Measurements from ENCODE around the gene CLDN11.

Gene CLDN11

GRCh38 chr3:170473358-170473757 is 54.7 kb downstream of the CLDN11 start:
- no peak for DNase-seq

DNA sequence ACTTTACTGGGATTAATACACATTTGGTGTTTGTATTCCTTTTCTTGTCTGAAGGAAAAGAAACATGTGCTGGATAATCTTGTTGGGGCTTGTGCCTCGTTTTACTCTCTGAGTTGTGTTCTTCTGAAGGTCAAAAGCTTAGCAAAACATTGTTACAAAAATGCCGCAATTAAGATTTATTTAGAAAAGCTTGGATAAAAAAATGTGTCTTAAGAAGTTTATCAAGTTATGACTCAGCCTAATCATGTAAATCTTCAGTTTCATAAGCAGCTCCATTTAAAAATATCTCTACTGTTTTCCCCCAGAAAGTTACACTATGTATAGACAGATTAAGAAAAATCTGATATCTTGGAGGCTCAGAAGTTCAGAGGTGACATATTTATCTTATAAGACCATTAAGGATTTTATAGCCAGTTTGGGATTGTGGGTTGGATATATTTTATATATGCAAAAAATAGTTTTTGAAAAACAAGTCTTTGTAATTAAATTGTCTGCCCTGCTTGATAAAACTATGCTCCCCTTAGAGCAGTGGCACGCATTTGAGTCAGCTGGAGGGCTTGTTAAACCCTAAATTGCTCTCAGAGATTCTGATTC is 56.5 kb downstream of the CLDN11 start:
- DNase-seq, result no peak

- DNase-seq, result no peak
Measured at GRCh38 chr3:170476291-170476690, 57.6 kb downstream of the CLDN11 start.

- DNase-seq, result no peak
Measured at GRCh38 chr3:170477395-170477794, 58.7 kb downstream of the CLDN11 start.

GRCh38 chr3:170480111-170480510 is 61.4 kb downstream of the CLDN11 start:
- DNase-seq, result no peak

DNA sequence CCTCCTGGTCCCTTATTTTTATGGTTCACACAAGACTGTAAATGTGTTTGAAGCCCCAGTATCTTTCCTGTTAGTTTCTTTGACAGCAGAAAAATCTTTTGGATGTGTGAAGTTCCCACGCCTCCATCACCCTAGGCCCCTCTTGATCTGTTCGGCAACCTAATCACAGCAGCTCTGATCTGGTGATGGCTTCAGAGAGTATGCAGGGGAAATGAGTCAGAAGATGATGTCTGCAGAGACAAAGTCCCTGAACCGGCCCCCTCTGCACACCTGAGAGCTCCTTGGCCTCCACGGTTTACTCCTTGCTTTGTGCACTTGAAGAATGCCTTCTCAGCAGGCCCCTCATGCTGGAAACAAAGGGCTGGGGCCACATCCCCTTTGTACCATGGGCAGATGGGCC is 63.5 kb downstream of the CLDN11 start:
- DNase-seq, result no peak

GRCh38 chr3:170483485-170484262 is 65.0 kb downstream of the CLDN11 start:
- no peak for DNase-seq
